NCI-H345 (cell line): ENCODE data around the gene BCL2L15.

ENCODE experiments used
- DNase-seq: peaks from one replicate; lab custom pipeline; 2025; lab: John Stamatoyannopoulos, UW

Gene BCL2L15

GRCh38 chr1:113905435-113905861 is 18.1 kb upstream of the BCL2L15 start:
- DNase-seq, result peak; percentile 19

DNA sequence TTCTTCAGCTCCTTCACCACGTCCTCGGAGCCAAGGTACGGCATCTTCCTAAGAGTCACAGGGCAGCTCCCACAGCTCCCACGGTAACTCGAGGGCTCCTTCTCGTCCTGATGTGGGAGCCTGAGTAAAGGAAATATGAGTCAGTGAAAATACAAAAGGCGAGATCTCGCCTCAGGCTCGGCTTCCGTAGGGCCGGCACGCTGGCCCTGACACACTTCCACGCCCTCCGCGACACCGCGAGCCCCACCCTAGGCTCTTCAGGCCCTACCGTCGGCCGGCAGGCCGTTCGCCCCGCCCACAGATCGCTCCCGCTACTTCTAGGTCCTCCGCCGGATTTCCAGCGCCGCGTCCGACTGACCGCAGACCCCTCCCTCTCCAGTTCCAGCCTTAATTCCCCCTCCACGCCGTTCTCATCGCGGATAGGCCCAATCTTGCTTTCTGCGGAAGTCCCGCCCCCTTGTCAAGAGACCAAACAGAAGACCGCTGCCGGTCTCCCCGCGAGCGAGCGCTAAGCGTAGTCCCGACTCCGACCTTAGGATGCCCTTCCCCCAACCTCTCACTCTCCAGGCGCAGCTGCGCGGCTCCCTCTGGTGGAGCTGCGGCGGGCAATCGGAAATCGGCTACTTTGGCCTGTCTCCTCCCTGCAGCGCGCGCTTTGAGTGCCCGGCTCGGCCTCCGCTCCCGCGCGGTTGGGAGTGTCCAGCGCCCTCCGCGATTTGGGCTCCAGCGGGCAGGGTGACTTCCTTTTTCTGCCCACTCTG is 17.5 kb upstream of the BCL2L15 start, which contains the start of the genes AP4B1 and DCLRE1B:
Gene AP4B1 (minus strand): TSS at position 126 of the 761 bp plus-strand sequence. CDS start 82 bp downstream, at position 44.
Gene DCLRE1B (plus strand): TSS at position 653 of the 761 bp plus-strand sequence. CDS start 261 bp downstream, outside the sequence.
- DNase-seq, result peak; percentile 99

DNA sequence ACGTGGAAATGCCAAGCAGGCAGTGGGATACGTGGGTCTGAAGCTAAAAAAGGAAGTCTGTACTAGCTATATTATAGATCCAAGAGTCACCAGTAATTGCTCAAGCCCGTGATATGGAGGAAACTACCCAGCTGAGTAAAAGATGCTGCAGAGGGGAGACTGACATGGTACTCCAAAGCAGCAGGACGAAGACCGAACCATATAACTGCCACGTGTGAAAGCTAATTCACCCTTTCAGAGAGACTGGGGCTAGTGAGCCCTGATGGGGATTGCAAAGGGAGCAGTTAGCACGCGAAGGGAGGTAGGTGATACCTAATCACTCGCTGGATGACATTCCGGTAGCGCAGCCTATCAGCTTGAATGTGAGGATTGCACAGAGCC is 16.9 kb upstream of the BCL2L15 start:
- no peak for DNase-seq

DNA sequence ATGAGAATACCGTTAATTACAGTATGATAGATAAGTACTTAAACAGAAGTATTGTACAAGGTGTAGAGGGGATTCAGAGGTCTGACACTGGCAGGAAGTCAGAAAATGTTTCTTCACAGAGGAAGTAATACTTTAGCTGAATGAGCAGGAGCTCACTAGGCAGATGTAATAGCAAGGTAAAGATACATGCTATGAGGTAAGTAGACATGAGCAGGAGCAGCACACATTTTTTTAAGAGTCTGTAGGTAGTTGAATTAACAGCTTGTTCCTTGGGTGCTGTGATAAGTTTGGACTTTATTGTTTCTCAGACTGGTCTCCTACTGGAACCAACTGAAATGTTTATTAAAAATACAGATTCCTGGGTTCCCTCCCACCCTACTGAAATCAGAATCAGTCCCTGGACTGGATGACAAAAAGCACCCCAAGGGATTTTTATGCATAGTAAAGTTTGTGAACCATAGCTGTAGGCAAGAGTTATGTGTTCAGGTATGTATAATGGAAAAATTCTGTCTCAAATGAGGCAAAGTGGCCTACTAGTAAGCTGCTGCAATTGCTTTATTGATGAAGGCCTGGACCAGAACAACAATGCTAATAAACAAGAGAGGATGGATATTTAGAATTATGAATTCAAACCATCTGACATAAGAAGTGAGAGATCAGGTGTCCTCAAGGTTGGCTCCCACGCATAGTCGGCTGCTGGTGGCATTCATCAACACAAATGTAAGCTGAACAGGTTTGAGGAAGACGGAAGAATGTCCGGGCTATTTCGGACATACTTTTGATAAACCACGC is 16.3 kb upstream of the BCL2L15 start:
- DNase-seq, result no peak

- DNase-seq, result no peak
Observed at GRCh38 chr1:113901191-113901590, 13.8 kb upstream of the BCL2L15 start.

- no peak for DNase-seq
Observed at GRCh38 chr1:113899111-113899510, 11.7 kb upstream of the BCL2L15 start.

DNA sequence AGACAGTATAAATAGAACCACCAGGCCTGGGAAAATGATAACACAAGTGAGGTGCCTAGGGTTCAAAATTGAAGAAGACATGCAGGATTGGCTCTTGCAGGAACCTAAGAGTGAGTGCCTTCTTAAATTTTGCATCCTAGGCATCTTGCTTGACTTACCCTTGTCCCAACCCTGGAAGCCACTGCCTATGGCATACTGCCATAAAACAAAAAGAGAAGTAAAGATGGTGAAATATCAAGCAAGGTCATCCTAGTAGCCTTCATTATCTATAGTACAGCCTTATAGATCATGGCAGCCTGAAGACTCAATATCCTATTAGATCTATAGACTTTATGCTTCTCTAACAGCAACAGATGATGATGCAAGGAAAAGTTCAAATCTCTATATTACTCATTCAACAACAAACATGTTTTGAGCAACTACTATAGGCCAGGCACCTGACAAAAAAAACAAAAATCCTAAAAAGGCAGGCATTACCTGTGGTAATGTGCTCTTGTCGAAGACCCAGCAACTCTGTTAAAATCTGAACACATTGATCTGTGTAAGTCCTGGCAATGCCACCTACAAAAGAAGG is 10.9 kb upstream of the BCL2L15 start:
- DNase-seq, result no peak

DNA sequence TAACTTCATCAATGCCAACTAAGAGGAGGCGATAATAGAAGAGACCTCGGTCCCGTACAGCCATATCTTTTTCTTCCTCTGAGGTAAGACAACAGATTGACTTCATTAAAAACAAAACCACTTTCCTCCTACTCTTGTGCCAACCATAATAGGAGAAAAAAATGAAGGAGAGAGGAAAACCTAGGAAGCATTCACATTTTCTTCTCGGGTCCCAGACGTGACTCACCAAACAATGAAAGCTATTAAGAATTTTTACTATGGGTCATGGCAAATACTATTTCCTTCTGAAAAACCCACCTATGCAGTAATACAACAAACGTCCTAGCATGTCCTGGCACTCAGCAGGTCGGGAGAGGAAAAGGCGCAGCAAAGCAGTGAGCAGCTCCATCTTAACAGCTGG is 8.6 kb upstream of the BCL2L15 start:
- DNase-seq, result no peak

DNA sequence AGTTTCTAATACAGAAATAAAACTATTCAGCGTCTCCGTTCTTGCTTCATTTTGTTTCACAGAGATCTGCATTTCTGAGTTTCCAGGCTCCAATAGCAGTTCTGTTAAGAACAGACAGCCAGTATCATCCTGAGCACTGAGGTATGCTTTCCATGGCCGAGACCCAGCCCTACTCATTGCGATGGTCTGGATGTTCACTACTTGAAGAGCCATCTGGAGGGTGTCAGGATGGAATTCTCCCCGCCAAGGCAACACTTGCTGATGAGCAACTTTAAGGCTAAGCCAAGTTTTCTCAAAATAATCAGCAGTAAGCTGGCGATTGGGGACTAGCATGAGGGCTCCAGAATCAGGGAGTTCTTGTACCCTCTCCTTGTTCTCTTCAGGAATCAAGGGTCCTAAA is 7.7 kb upstream of the BCL2L15 start:
- no peak for DNase-seq

- no peak for DNase-seq
Observed at GRCh38 chr1:113893267-113893666, 5.9 kb upstream of the BCL2L15 start.

- no peak for DNase-seq
Observed at GRCh38 chr1:113891631-113892220, 4.3 kb upstream of the BCL2L15 start.

DNA sequence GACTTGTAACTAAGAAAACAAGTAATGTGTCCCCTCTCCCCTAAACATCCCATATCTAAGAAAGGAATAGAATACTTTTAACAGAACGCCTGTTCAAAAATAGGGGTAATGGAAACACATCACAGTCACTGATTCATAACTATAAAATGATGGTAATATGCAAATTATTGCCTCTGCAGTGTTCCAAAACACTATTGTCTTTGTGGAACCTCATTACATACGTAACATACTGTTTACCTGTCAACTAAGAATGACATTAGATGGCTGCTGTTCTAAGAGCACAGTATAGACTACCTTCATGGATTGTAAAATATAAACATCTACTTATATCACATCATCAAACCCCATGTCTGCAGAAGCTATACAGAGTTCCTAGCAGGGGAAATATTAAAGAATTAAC is 3.4 kb upstream of the BCL2L15 start:
- no peak for DNase-seq

GRCh38 chr1:113886417-113887401 is 672 bp downstream of the BCL2L15 start:
- DNase-seq, result no peak

DNA sequence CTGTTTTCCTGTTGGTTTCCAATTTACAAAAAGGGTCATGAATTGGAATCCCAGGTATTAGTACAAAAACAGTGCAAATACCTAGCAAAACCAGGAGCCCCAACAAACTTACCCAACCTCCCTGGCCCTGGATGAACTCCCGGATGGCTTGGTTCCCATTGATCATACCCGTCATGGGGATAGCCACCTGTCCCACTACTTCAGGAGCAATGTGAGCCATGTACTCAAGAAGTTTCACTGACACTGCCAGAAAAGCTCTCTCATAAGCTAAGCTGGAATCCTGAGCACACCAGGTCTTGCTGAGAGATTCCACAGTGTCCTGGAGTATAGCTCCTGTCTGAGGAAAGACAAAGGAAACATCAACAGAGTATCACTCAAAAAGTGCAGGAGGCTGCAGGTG is 5.7 kb downstream of the BCL2L15 start:
- DNase-seq, result no peak

DNA sequence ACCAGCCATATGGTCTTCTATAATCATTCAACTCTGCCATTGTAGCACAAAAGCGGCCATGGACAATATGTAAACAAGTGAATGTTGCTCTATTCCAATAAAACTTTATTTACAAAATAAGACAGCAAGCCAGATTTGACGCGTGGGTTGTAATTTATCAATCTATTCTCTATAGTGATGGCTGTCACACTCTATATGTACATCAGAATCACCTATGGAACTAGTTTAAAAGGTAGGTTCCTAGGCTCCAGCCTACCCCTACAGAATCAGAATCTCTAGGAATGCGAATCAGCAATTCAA is 7.7 kb downstream of the BCL2L15 start:
- DNase-seq, result no peak

- no peak for DNase-seq
Observed at GRCh38 chr1:113876176-113876575, 11.2 kb downstream of the BCL2L15 start.

DNA sequence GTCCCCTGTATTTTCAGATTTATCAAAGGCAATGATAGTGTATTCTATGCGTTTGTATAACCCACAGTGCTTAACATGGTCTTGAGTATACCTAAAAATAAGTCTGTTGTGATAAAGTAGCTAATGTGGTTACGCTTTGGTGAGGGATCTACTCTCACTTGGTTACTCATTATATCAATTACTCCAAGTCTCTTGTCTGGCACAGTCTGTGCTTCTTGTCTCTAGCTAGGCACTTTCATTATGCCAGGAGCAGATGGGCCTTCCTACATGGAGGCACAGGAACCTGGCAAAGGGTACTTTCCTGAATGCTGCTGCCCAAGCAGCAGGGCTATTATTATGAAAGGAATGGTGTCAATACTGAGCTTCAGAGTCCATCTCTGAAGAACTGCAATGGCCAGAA is 11.7 kb downstream of the BCL2L15 start:
- DNase-seq, result no peak

DNA sequence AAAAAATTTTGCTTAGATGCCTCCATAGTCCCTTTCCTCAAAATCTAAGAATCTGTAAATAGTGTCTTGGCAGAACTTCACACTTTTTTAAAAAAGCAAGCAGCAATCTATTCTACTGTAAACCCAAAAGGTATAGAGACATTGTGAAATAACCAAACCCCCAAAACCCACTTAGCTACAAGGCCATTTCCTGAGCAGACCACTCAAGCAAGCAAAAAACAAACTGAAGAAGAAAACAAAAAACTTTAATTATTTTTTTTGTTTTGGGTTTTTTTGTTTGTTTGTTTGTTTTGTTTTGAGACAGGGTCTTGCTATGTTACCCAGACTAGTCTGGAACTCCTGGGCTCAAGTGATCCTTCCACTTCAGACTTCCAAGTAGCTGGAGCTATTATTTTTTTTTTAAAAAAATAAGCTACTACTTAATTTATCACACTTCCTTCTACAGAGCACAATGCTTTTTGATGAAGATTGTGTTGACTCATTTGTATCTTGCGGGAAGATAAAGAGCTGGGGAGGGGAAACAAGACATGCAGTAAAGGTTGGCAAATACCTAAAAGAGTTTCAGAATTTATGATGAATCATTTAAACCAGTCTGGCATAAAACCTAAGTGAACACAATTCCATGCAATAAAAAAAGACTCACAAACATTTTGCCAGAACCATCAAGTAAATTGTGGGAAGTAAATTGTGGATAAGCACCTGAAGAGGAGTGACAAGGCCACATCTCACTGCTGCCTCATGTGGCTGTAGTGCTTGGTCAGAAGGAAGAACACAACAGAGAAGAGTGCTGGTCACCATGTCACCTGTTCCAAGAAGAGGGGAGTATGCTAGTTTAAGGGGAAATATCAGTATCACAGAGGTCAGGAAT is 13.1 kb downstream of the BCL2L15 start:
- no peak for DNase-seq

- no peak for DNase-seq
Observed at GRCh38 chr1:113872219-113872935, 15.0 kb downstream of the BCL2L15 start.
